NCI-H460 (cell line): Measurements from ENCODE around the gene RAD51B. TPM values are rescaled to one million over a fixed set of nuclear protein-coding genes. Genes with fewer than 3 reads are reported as not detected.

Experiments used
- DNase-seq: peaks from one replicate; pipeline ENCODE4 v3.0.0-alpha.2; 2016; ENCODE audit warnings: low read depth; ENCODE audit errors: extremely low read depth
- total RNA-seq: library from RNA; depleted of rRNA; stranded (reverse); fragments of >200 nt; shearing (Covaris generic); gene quantifications from 2 replicates; pipeline ENCODE4 v1.2.3, GENCODE V29; 2014

Gene RAD51B
- total RNA-seq, 1 experiment from 2014 or later, result 13.4 TPM

- no peak for DNase-seq
These were observed 809.2 kb downstream of the RAD51B start for GRCh38 chr14:68628605-68629310.

- no peak for DNase-seq
These were observed 810.5 kb downstream of the RAD51B start for GRCh38 chr14:68630081-68630571.

GRCh38 chr14:68630611-68631393 is 811.2 kb downstream of the RAD51B start:
- DNase-seq, result no peak

GRCh38 chr14:68631394-68632053 is 811.9 kb downstream of the RAD51B start:
- no peak for DNase-seq

- no peak for DNase-seq
These were observed 812.7 kb downstream of the RAD51B start for GRCh38 chr14:68632054-68632895.

GRCh38 chr14:68633131-68633991 is 813.8 kb downstream of the RAD51B start:
- DNase-seq, result no peak

- no peak for DNase-seq
These were observed 814.8 kb downstream of the RAD51B start for GRCh38 chr14:68634332-68634731.

- no peak for DNase-seq
These were observed 815.5 kb downstream of the RAD51B start for GRCh38 chr14:68634874-68635595.

GRCh38 chr14:68636597-68636996 is 817.0 kb downstream of the RAD51B start:
- DNase-seq, result no peak

GRCh38 chr14:68637106-68638021 is 817.8 kb downstream of the RAD51B start:
- DNase-seq, result no peak

- no peak for DNase-seq
These were observed 818.8 kb downstream of the RAD51B start for GRCh38 chr14:68638141-68638999.

- no peak for DNase-seq
These were observed 819.6 kb downstream of the RAD51B start for GRCh38 chr14:68639000-68639757.

- DNase-seq, result no peak
These were observed 820.4 kb downstream of the RAD51B start for GRCh38 chr14:68639758-68640574.

GRCh38 chr14:68643673-68644072 is 824.1 kb downstream of the RAD51B start:
- DNase-seq, result no peak

- DNase-seq, result no peak
These were observed 824.5 kb downstream of the RAD51B start for GRCh38 chr14:68644101-68644500.
